Stimulated activated CD8-positive, alpha-beta memory T cell treated with anti-CD3 and anti-CD28 coated beads, Interleukin-2, amount 100 ng/mL, for 1 hour (primary cell): ENCODE results near the gene KRTAP5-5.
"Not testable (repeated sequence)": the region's sequence is repeated elsewhere in the genome, so short reads cannot be mapped to it uniquely, and the experiment has no call there.

Source experiments
- DNase-seq, 2 donors: peaks; one replicate each; pipeline ENCODE4 v3.0.0-alpha.2; 2020; ENCODE audit warnings: low read depth in 2 of 2

The KRTAP5-5 gene

GRCh38 chr11:1629326-1630185 is at the start of gene KRTAP5-5:
Gene KRTAP5-5, plus strand, starts transcription at chr11:1629775. Its CDS starts 66 bp downstream, at chr11:1629841.
- DNase-seq: no peak

GRCh38 chr11:1581976-1582375 is 47.6 kb upstream of the KRTAP5-5 start:
- no peak for DNase-seq

GRCh38 chr11:1582909-1583308 is 46.7 kb upstream of the KRTAP5-5 start:
- not testable (repeated sequence) for DNase-seq

- not testable (repeated sequence) for DNase-seq
Observed at GRCh38 chr11:1584661-1585370, 44.8 kb upstream of the KRTAP5-5 start, which contains the start of gene KRTAP5-1. Gene KRTAP5-1, minus strand, starts transcription at chr11:1585283. Its CDS starts 34 bp downstream, at chr11:1585249.

GRCh38 chr11:1586699-1587098 is 42.9 kb upstream of the KRTAP5-5 start:
- DNase-seq: no peak

- not testable (repeated sequence) for DNase-seq
Observed at GRCh38 chr11:1589191-1589963, 40.2 kb upstream of the KRTAP5-5 start.

- no peak for DNase-seq
Observed at GRCh38 chr11:1589996-1590395, 39.6 kb upstream of the KRTAP5-5 start.

- DNase-seq: no peak
Observed at GRCh38 chr11:1592628-1593027, 36.9 kb upstream of the KRTAP5-5 start.

- DNase-seq: not testable (repeated sequence)
Observed at GRCh38 chr11:1595994-1596575, 33.5 kb upstream of the KRTAP5-5 start.

GRCh38 chr11:1596576-1597121 is 32.9 kb upstream of the KRTAP5-5 start:
- DNase-seq: not testable (repeated sequence)

GRCh38 chr11:1597331-1597993 is 32.1 kb upstream of the KRTAP5-5 start:
- DNase-seq: no peak

- DNase-seq: no peak
Observed at GRCh38 chr11:1597994-1598380, 31.6 kb upstream of the KRTAP5-5 start, which contains the start of gene KRTAP5-2. Gene KRTAP5-2, minus strand, starts transcription at chr11:1598294. Its CDS starts 44 bp downstream, at chr11:1598250.

GRCh38 chr11:1598406-1598805 is 31.2 kb upstream of the KRTAP5-5 start:
- DNase-seq: not testable (repeated sequence)

GRCh38 chr11:1598816-1599215 is 30.8 kb upstream of the KRTAP5-5 start:
- no peak for DNase-seq

- no peak for DNase-seq
Observed at GRCh38 chr11:1600626-1601025, 28.9 kb upstream of the KRTAP5-5 start.

GRCh38 chr11:1601663-1602062 is 27.9 kb upstream of the KRTAP5-5 start:
- DNase-seq: not testable (repeated sequence)

GRCh38 chr11:1603629-1604028 is 25.9 kb upstream of the KRTAP5-5 start:
- no peak for DNase-seq

GRCh38 chr11:1604181-1604580 is 25.4 kb upstream of the KRTAP5-5 start:
- DNase-seq: no peak

GRCh38 chr11:1604711-1605110 is 24.9 kb upstream of the KRTAP5-5 start:
- no peak for DNase-seq

GRCh38 chr11:1605923-1606322 is 23.7 kb upstream of the KRTAP5-5 start:
- DNase-seq: not testable (repeated sequence)
